CD8-positive, alpha-beta memory T cell (primary cell): ENCODE data around the gene MAMSTR. TPM values are rescaled to one million over a fixed set of nuclear protein-coding genes. Genes with fewer than 3 reads are reported as not detected.
A peak's percentile ranks its signal among the peaks of the same experiment; 100 is the strongest.
"Not testable (repeated sequence)": the region's sequence is repeated elsewhere in the genome, so short reads cannot be mapped to it uniquely, and the experiment has no call there.

Experiments used
- CTCF ChIA-PET: fragments of 350-600 bp; sonication (Branson Sonifier 250); formaldehyde crosslinking; loops from one replicate; lab custom pipeline; 2021; ENCODE audit warnings: antibody characterized with exemption; lab: Charles Lee
- POLR2A ChIA-PET: fragments of 350-600 bp; sonication (Branson Sonifier 250); formaldehyde crosslinking; loops from one replicate; lab custom pipeline; 2021; ENCODE audit warnings: antibody characterized with exemption; lab: Charles Lee
- DNase-seq, 5 donors: peaks; one replicate each; pipeline versions ENCODE4 v3.0.0 to v3.0.0-alpha.2; 2020 to 2022; ENCODE audit warnings: mixed read lengths in 1 of 5
- H3K27ac ChIP-seq: one replicate; pipeline ENCODE4 v1.7.0; 2013; ENCODE audit warnings: low read depth, mild to moderate bottlenecking, low read length, moderate library complexity
- H3K27me3 ChIP-seq: 2 replicates; pipeline ENCODE4 v1.7.0; 2013; ENCODE audit warnings: low read length, mild to moderate bottlenecking; ENCODE audit not compliant: insufficient read depth, poor library complexity, severe bottlenecking
- H3K36me3 ChIP-seq: 2 replicates; pipeline ENCODE4 v1.7.0; 2013; ENCODE audit warnings: mild to moderate bottlenecking, low read length, moderate library complexity; ENCODE audit not compliant: insufficient read depth
- H3K4me1 ChIP-seq: 2 replicates; pipeline ENCODE4 v1.7.0; 2013; ENCODE audit warnings: mild to moderate bottlenecking, low read length, moderate library complexity; ENCODE audit not compliant: insufficient read depth
- H3K4me3 ChIP-seq: 2 replicates; pipeline ENCODE4 v1.7.0; 2013; ENCODE audit warnings: mild to moderate bottlenecking, low read length
- H3K9me3 ChIP-seq: 2 replicates; pipeline ENCODE4 v1.7.0; 2013; ENCODE audit warnings: mild to moderate bottlenecking, low read length
- H3K27ac Mint-ChIP-seq, 8 donors: one replicate each; pipeline ENCODE4 v1.8.0; 2020 to 2021; ENCODE audit warnings: mixed read lengths in 8 of 8, mild to moderate bottlenecking in 6 of 8, inconsistent platforms in 3 of 8, moderate library complexity in 3 of 8
- H3K27me3 Mint-ChIP-seq, 2 donors: one replicate each; pipeline ENCODE4 v1.8.0; 2020 to 2021; ENCODE audit warnings: mixed read lengths in 2 of 2, mild to moderate bottlenecking in 1 of 2, moderate library complexity in 1 of 2
- H3K36me3 Mint-ChIP-seq, 3 donors: one replicate each; pipeline ENCODE4 v1.8.0; 2020 to 2021; ENCODE audit warnings: mixed read lengths in 3 of 3, inconsistent platforms in 1 of 3, mild to moderate bottlenecking in 1 of 3
- H3K4me1 Mint-ChIP-seq, 3 donors: one replicate each; pipeline ENCODE4 v1.8.0; 2020 to 2021; ENCODE audit warnings: mixed read lengths in 3 of 3, inconsistent platforms in 1 of 3, mild to moderate bottlenecking in 1 of 3
- H3K4me3 Mint-ChIP-seq, 7 donors: one replicate each; pipeline ENCODE4 v1.8.0; 2020 to 2021; ENCODE audit warnings: mixed read lengths in 7 of 7, mild to moderate bottlenecking in 6 of 7, moderate library complexity in 4 of 7, inconsistent platforms in 2 of 7
- H3K9me3 Mint-ChIP-seq, 5 donors: one replicate each; pipeline ENCODE4 v1.8.0; 2020 to 2022; ENCODE audit warnings: mixed read lengths in 5 of 5, mild to moderate bottlenecking in 3 of 5, moderate library complexity in 2 of 5, inconsistent platforms in 1 of 5
- polyA plus RNA-seq: library from polyadenylated mRNA; unstranded; fragments of 300-500 nt; fragmentation: Illumina TruSeq; gene quantifications from one replicate; pipeline ENCODE4 v1.2.3, GENCODE V29; 2021
- total RNA-seq, 2 experiments: library from RNA; stranded (reverse); gene quantifications; one replicate each; pipeline ENCODE4 v1.2.3, GENCODE V29; 2021

The MAMSTR gene
- total RNA-seq (under 1 TPM; 0.68 to 0.69 TPM), polyA plus RNA-seq (0.40 TPM)

- Histone ChIP-seq H3K4me1 (peaks cover 17% of the 10 kb centered on the region), H3K36me3 (no peaks in the 10 kb centered on the region), H3K4me3 (peak within 1 kb of the TSS; percentile 91), H3K27ac (peak within 1 kb of the TSS; percentile 90), H3K9me3 (no peaks in the 10 kb centered on the region), H3K27me3 (no peaks in the 10 kb centered on the region)
- no peak for DNase-seq
- peak within 1 kb of the TSS; percentile 93 to 98 (median 97) for H3K4me3 Mint-ChIP-seq
- CTCF ChIA-PET: no interaction called here
- no peaks in the 10 kb centered on the region for H3K9me3 Mint-ChIP-seq
- H3K36me3 Mint-ChIP-seq: peaks cover 0 to 3% (median 0%) of the 10 kb centered on the region in 3 donors
- H3K4me1 Mint-ChIP-seq: peaks cover 14 to 22% (median 16%) of the 10 kb centered on the region in 3 donors
- peak within 1 kb of the TSS; percentile 90 to 99 (median 98) for H3K27ac Mint-ChIP-seq
- H3K27me3 Mint-ChIP-seq: no peaks in the 10 kb centered on the region
- POLR2A ChIA-PET: no interaction called here
These were observed at the start of gene MAMSTR for GRCh38 chr19:48719263-48720171. MAMSTR (minus strand) TSS chr19:48719725; CDS start chr19:48719031, 694 bp downstream.

GRCh38 chr19:48768994-48769713 lies 49.6 kb upstream of the MAMSTR start:
- Histone ChIP-seq H3K9me3 (no peaks in the 10 kb centered on the region), H3K27ac (no peak overlapping the region), H3K4me3 (no peak overlapping the region), H3K36me3 (no peaks in the 10 kb centered on the region), H3K27me3 (no peaks in the 10 kb centered on the region), H3K4me1 (no peaks in the 10 kb centered on the region)
- Mint-ChIP-seq H3K27me3 (peaks cover 12 to 35% of the 10 kb centered on the region in 2 donors), H3K9me3 (no peaks in the 10 kb centered on the region), H3K27ac (no peak overlapping the region), H3K4me3 (no peak overlapping the region), H3K36me3 (no peaks in the 10 kb centered on the region), H3K4me1 (no peaks in the 10 kb centered on the region)
- no peak for DNase-seq
- CTCF ChIA-PET: interaction anchor here (1.6 kb wide), 1 partner anchor 73 kb away, joined by 3 read pairs; no protein-coding TSS in a partner anchor
- POLR2A ChIA-PET: interaction anchor here (0.7 kb wide), 1 partner anchor 896 kb away, joined by 7 read pairs; the partner anchor contains the start of genes BCL2L12 and IRF3

GRCh38 chr19:48768171-48768753 lies 48.7 kb upstream of the MAMSTR start:
- H3K4me3 Mint-ChIP-seq, H3K36me3 Mint-ChIP-seq: not testable (repeated sequence)

GRCh38 chr19:48765816-48766215 lies 46.3 kb upstream of the MAMSTR start:
- H3K4me3 Mint-ChIP-seq, H3K4me3 ChIP-seq, H3K9me3 ChIP-seq, H3K36me3 Mint-ChIP-seq, H3K27ac Mint-ChIP-seq, H3K4me1 ChIP-seq, H3K9me3 Mint-ChIP-seq, POLR2A ChIA-PET, H3K27me3 ChIP-seq, DNase-seq, H3K27ac ChIP-seq, H3K4me1 Mint-ChIP-seq, H3K36me3 ChIP-seq: not testable (repeated sequence)
- CTCF ChIA-PET: interaction anchor here (2.5 kb wide), 1 partner anchor 22 kb away, joined by 7 read pairs; no protein-coding TSS in a partner anchor
- H3K27me3 Mint-ChIP-seq: peaks cover 13 to 35% of the 10 kb centered on the region in 2 donors

More at GRCh38 chr19:48768171-48768753, 48.7 kb upstream of the MAMSTR start:
- H3K27me3 ChIP-seq, H3K9me3 Mint-ChIP-seq, H3K27ac Mint-ChIP-seq, DNase-seq, CTCF ChIA-PET, H3K4me1 Mint-ChIP-seq, H3K4me1 ChIP-seq, H3K4me3 ChIP-seq, H3K36me3 ChIP-seq, H3K27ac ChIP-seq, H3K9me3 ChIP-seq: not testable (repeated sequence)
- peaks cover 12 to 35% of the 10 kb centered on the region in 2 donors for H3K27me3 Mint-ChIP-seq
- POLR2A ChIA-PET: interaction anchor here (0.7 kb wide), 1 partner anchor 897 kb away, joined by 7 read pairs; the partner anchor contains the start of genes BCL2L12 and IRF3

- peaks cover 4% of the 10 kb centered on the region for H3K4me1 ChIP-seq
- no peaks in the 10 kb centered on the region for H3K27me3 ChIP-seq
- H3K36me3 ChIP-seq: no peaks in the 10 kb centered on the region
- peaks cover 17 to 20% of the 10 kb centered on the region in 2 donors for H3K27me3 Mint-ChIP-seq
- H3K36me3 Mint-ChIP-seq: no peaks in the 10 kb centered on the region
- ChIA-PET CTCF (no interaction called here), POLR2A (no interaction called here)
- no peaks in the 10 kb centered on the region for H3K9me3 Mint-ChIP-seq
- H3K4me3 Mint-ChIP-seq: no peak overlapping the region
- H3K9me3 ChIP-seq: no peaks in the 10 kb centered on the region
- H3K4me1 Mint-ChIP-seq: peaks cover 0 to 4% (median 3%) of the 10 kb centered on the region in 3 donors
- DNase-seq: no peak
- no peak overlapping the region for H3K27ac ChIP-seq
- no peak overlapping the region for H3K27ac Mint-ChIP-seq
- no peak overlapping the region for H3K4me3 ChIP-seq
These were observed 41.1 kb upstream of the MAMSTR start for GRCh38 chr19:48760504-48761205.

GRCh38 chr19:48757741-48758144 lies 38.2 kb upstream of the MAMSTR start:
- H3K27ac Mint-ChIP-seq: no peak overlapping the region
- peaks cover 8 to 12% (median 12%) of the 10 kb centered on the region in 3 donors for H3K4me1 Mint-ChIP-seq
- ChIA-PET CTCF (no interaction called here), POLR2A (no interaction called here)
- peaks cover 11% of the 10 kb centered on the region for H3K4me1 ChIP-seq
- H3K27ac ChIP-seq: no peak overlapping the region
- DNase-seq: no peak
- H3K9me3 ChIP-seq: no peaks in the 10 kb centered on the region
- H3K36me3 Mint-ChIP-seq: no peaks in the 10 kb centered on the region
- H3K27me3 Mint-ChIP-seq: peaks cover 26 to 28% of the 10 kb centered on the region in 2 donors
- H3K36me3 ChIP-seq: no peaks in the 10 kb centered on the region
- no peak overlapping the region for H3K4me3 ChIP-seq
- H3K9me3 Mint-ChIP-seq: no peaks in the 10 kb centered on the region
- H3K27me3 ChIP-seq: no peaks in the 10 kb centered on the region
- no peak overlapping the region for H3K4me3 Mint-ChIP-seq

GRCh38 chr19:48757089-48757675 lies 37.7 kb upstream of the MAMSTR start:
- Mint-ChIP-seq H3K27ac (no peak overlapping the region), H3K4me3 (no peak overlapping the region), H3K27me3 (peaks cover 23 to 28% of the 10 kb centered on the region in 2 donors), H3K9me3 (no peaks in the 10 kb centered on the region), H3K4me1 (peaks cover 9 to 14% (median 13%) of the 10 kb centered on the region in 3 donors), H3K36me3 (no peaks in the 10 kb centered on the region)
- no peaks in the 10 kb centered on the region for H3K9me3 ChIP-seq
- H3K27me3 ChIP-seq: no peaks in the 10 kb centered on the region
- no peak for DNase-seq
- H3K36me3 ChIP-seq: no peaks in the 10 kb centered on the region
- peaks cover 16% of the 10 kb centered on the region for H3K4me1 ChIP-seq
- no peak overlapping the region for H3K27ac ChIP-seq
- ChIA-PET CTCF (no interaction called here), POLR2A (no interaction called here)
- no peak overlapping the region for H3K4me3 ChIP-seq
